ENCODE data around the gene PPIL4. TPM values are rescaled to one million over a fixed set of nuclear protein-coding genes. Genes with fewer than 3 reads are reported as not detected.
"Not testable (repeated sequence)": the region's sequence is repeated elsewhere in the genome, so short reads cannot be mapped to it uniquely, and the experiment has no call there.

The PPIL4 gene
- total RNA-seq, 1 experiment from 2014 or later: 28.7 TPM

DNA sequence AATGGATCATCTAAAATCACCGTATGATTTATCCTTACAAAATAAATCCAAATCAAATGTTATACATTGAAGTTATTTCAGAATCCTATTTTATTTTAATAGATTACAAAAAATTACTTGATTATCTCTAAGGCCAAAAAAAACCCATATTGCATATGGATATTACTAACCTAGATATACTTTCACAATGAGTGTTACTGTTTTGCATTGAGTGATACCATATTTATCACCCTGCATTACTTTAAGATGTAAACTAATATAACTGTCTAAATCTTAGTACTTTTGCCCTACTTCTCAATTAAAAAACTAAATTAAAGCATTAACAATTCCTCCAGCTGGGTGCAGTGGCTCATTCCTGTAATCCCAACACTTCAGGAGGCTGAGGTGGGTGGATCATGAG is 11.1 kb downstream of the PPIL4 start:
- DNase-seq (ENCODE audit: extremely low read depth, low read depth): no peak

DNA sequence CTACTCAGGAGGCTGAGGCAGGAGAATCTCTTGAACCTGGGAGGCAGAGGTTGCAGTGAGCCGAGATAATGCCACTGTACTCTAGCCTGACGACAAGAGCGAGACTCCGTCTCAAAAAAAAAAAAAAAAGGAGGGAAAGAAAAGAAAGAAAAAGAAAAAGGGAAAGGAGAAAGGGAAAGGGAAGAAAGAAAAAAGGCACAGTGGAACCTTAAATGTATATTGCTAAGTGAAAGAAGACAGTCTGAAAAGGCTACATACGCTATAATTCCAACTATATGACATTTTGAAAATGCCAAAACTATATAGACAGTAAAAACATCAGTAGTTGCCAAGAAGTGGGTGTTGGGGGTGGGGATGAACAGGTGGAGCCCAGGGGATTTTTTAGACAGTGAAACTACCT is 16.2 kb downstream of the PPIL4 start:
- DNase-seq (ENCODE audit: extremely low read depth, low read depth): no peak

DNA sequence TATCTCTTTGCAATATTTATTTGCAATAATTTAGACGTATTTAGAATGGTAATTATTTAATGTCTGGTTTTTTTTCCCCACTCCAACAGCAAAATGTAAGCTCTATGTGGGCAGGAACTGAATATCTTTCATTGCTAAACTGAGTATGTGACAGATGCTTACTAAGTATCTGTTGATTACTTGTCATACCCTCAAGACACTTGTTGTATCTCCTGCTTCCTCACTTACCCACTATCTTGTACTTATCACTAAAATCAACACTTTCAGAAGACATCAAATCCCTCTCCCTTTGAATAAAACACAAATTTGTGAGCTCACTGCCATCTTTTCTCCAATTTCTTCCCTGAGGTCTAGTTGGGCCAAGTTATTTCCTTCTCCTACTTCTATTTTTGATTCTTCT is 30.3 kb downstream of the PPIL4 start:
- no peak for DNase-seq (ENCODE audit: extremely low read depth, low read depth)

DNA sequence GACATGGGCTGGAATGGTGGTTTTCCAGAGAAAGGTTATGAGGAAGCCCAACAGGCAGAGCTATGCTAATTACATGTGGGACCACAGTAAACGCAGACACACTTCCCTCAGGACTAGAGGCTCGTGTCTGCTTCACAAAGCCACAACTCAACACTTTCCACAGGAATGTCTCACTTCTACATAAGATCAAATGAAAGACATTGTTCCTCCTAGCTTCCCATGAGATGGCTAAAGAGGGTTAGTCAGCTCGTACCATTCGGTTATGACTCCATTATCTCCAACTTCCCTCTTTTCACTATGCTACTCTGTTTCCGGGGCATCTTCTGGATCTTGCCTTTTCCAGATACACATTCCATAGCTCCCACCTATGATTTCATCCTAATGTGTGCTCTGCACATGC is 31.9 kb downstream of the PPIL4 start:
- no peak for DNase-seq (ENCODE audit: extremely low read depth, low read depth)

DNA sequence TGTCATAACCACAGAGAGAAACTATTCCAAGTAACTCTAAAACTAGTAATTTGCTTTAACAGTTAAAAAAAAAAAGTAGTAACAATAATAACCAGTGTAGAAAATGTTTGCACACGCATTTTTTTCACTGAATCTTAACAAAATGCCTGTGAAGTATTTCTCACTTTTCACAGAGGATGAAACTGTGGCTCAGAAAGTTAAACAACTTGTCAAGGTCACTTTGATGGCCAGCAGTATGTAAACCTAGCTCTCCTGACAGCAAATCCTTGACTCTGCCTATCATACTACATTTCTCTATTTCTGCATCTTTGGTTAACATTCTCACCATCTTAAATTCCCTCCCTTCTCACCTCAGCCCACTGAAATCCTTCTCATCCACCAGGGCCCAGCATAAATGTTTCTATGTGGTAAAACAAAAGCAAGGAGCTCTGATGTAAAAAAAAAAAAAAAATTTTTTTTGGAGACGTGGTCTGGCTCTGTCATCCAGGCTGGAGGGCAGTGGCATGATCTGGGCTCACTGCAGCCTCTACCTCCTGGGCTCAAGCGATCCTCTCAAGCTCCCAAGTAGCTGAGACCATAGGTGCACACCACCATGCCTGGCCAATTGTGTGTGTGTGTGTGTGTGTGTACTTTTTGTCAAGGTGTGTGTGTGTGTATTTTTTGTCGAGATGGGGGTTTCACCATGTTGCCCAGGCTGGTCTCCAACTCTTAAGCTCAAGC is 34.9 kb downstream of the PPIL4 start:
- DNase-seq (ENCODE audit: extremely low read depth, low read depth): no peak

DNA sequence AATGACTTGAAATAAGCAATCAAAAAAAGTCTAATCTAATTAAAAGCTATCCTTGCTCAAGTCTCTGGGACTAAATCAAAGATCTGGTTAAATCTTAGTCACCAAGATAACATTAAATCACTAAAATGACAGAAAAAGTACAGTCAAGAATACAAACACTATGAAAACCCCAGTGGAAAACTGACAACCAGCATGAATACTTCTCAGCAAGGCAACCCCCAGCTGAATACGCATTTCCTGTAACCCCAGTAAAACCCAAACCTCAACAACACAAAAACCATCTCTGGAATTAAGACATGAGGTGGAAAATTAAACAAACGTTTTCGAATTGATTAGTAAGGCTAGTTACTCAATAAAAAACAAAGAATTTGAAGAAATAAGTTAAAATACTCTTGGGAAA is 37.4 kb downstream of the PPIL4 start:
- no peak for DNase-seq (ENCODE audit: extremely low read depth, low read depth)

DNA sequence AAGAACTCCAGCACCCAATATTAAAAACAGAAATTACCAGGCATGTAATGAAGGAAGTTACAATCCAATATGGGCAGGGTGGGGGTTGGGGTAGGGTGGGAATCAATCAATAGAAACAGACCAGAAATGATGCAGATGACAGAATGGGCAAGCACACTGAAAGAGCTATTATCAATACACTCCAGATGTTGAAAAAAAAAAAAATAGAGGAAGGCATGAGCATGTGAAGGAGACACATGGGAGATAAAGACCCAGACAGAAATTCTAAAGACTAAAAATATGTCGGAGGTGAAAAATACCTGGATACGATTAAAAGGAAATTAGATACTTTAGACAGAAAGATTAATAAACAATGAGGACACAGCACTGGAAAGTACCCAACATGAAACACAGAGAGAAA is 42.0 kb downstream of the PPIL4 start:
- DNase-seq (ENCODE audit: extremely low read depth, low read depth): no peak

DNA sequence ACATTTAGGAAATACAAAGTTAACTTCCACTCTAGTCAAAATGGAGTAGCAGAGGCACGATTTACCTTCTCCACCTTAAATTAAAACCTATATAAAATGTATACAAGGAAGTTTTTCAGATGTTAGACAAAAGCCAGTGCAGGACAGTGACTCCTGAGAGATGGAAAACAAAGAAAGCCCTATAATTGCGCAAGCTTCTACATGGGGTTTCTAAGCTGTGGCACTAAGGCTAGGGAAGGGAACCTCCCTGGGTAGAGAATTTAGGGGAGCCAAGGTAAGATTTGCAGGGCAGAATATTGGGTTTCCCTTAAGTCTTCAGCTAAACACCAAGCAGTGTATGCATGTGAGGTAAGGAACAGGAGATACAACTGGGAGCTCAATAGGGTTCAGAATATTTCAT is 42.6 kb downstream of the PPIL4 start:
- no peak for DNase-seq (ENCODE audit: extremely low read depth, low read depth)

DNA sequence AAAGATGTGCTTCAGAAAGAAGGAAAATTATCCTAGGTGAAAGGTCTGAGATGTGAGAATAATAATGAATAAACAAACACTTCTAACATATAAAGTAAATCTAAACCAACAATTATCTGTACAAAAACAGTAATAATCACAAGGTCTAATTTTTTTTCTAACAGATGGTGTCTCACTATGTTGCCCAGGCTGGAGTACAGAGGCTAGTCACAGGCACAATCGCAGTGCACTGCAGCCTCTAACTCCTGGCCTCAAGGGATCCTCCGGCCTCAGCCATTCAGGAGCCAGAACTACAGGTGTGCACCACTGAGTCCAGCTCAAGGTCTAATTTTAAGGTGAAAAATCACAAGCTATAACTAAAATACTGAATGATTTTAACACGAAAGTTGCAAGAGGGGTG is 44.1 kb downstream of the PPIL4 start:
- DNase-seq (ENCODE audit: extremely low read depth, low read depth): no peak

DNA sequence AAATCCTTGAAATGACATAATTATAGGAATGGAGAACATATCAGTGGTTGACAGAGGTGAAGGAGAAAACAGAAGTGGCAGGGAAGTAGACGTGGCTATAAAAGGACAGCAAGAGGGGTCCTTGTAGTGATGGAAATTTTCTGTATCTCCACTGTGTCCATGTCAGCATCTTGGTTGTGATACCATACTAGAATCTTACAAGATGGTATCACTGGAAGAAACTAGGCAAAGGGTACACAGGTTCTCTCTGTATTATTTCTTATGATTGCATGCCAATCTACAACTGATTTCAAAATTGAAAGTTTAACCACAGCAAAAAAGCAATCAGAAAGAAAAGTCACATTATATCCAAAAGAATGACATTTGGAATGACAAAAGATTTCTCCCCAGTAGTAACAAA is 44.6 kb downstream of the PPIL4 start:
- DNase-seq (ENCODE audit: extremely low read depth, low read depth): no peak

DNA sequence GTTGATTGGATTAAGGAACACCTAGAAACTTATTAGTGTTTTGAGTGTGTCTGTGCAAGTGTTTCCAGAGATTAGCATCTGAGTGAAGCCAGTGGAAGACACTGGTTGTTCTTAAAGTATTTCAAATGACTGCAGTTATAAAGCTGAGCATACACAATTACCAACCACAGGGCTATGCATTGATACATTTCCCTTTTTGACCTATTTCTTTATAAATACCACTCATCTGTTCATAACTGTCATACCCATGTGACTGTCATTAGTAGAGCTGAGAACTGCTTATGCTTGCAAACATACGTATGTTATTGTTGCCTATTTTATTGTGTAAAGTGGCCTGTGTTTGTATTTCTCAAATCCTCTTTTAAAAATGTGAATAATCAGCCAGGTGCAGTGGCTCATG is 45.7 kb downstream of the PPIL4 start:
- DNase-seq (ENCODE audit: extremely low read depth, low read depth): no peak

DNA sequence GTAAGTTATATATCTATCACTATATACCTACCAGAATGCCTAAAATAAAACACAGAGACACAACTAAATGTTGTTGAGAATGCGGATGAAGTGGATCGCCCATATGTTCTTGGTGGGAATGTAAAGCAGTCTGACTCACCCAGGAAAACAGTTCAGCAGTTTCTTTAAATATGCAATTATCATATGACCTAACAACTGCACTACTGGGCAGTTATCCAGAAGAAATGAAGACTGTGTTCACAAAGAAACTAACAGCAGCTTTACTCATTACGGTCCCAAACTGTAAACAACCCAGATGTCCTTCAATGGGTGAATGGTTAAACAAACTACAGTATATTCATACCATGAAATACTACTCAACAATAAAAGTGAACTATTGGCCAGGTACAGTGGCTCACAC is 46.8 kb downstream of the PPIL4 start:
- no peak for DNase-seq (ENCODE audit: extremely low read depth, low read depth)

DNA sequence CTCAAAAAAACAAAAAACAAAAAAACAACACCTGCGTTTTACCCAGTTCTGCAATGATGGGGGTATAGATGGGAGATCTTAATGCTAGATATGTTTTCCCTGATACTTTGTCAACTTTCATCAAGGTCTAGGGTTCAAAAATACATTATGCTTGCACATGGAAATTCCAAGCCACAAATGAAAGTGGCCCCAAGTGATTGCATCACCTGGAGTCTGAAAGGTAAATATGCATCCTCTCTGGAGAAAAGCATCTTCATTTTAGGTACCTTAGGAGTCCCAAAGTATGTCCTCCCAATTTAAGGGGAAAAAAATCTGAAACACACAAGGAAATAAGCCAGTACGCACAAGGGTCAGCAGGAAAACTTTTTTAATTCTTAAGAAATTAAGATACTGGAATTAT is 48.5 kb downstream of the PPIL4 start:
- no peak for DNase-seq (ENCODE audit: extremely low read depth, low read depth)

DNA sequence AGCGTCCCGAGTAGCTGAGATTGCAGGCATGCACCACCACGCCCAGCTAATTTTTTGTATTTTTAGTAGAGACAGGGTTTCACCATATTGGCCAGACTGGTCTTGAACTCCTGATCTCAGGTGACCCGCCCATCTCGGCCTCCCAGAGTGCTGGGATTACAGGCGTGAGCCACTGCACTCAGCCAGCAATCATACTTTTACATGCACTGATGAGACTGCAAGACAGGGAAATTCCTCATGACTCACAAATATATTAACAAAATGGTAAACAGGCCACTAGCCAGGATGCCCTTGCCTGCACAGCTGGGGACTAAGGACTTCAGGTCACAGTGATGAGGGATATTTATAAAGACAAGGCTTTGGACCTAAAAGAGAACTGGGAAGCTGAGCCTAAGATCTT is 49.2 kb downstream of the PPIL4 start:
- not testable (repeated sequence) for DNase-seq (ENCODE audit: extremely low read depth, low read depth)

DNA sequence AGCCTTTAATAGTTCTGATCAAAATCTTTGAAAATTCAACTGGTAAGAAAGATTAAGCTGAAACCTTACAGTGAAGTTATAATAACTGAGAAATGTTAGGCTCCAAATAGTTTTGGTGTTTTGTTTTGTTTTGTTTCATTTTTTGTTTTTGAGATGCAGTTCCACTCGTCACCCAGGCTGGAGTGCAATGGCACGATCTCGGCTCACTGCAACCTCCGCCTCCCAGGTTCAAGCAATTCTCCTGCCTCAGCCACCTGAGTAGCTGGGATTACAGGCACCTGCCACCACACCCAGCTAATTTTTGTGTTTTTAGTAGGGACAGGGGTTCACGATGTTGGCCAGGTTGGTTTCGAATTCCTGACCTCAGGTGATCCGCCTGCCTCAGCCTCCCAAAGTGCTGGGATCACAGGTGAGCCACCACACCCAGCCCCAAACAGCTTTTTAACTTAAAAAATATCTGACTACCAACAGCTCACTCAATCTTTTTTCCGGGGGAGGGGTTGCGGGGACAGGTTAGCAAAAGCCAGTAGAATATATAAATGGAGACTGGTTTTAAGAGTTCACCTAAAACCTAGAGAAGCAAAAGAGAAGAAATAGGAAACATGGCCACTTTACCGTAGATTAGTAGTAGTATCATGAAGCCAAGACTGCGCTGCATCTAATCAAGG is 50.4 kb downstream of the PPIL4 start:
- DNase-seq (ENCODE audit: extremely low read depth, low read depth): not testable (repeated sequence)

DNA sequence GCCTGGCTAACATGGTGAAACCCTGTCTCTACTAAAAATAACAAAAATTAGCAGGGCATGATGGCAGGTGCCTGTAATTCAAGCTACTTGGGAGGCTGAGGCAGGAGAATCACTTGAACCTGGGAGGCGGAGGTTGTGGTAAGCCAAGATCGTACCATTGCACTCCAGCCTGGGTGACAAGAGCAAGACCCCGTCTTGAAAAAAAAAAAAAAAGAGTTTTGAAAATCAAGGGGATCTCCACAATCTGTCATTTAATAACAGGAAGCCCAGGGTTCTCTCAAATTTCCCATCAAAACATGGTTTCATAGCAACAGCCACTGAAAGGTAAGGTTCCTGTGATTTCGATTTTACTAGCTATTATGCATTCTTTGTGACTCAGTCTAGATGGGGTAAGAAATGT is 51.0 kb downstream of the PPIL4 start:
- DNase-seq (ENCODE audit: extremely low read depth, low read depth): not testable (repeated sequence)

DNA sequence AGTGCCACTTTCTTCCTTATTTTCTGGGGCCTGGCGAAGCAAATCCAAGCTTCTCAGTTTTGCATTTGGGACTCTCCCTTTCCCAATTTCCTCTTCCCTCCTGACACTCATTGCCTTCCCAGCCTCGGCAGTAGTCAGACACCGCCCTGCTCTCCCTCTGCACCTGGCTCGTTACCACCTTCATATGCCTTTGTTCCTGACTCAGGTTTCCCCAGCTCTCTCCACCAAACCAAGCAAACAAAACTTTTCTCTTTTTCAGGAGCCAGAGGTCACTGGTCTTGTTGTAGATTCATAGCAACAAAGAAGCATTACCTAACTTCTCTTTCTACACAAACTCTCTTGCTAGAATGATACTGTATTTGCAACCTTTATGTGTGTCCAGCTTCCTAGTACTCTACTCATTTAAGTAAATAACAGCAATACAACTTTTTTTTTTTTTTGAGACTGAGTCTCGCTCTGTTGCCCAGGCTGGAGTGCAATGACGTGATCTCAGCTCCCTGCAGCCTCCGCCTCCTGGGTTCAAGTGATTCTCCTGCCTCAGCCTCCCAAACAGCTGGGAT is 52.0 kb downstream of the PPIL4 start:
- no peak for DNase-seq (ENCODE audit: extremely low read depth, low read depth)

DNA sequence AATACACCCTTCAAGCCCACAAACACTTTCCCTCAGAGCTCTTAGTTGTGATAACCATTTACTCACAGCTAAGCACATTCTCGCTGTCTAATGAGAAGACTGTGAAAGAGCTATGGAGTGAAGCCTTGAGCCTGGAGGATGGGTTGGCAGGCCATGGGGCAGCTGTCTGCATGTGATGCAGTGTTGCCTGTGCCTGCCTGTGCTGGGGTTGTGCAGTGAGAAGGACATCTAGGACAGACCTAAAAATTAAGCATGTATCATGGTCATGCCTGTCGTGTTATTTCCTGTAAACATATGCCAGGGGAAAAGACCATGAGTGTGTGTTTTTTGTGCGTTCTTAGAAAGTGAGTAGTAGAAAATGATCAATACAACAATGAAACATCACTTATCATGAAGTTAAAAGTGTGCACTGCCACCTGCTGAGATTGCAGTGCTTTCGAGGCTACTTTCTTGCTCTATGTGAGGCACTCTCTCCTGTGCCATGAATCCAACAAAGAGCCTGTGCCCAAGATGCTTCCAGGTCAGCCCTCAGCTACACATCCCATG is 53.0 kb downstream of the PPIL4 start:
- no peak for DNase-seq (ENCODE audit: extremely low read depth, low read depth)

DNA sequence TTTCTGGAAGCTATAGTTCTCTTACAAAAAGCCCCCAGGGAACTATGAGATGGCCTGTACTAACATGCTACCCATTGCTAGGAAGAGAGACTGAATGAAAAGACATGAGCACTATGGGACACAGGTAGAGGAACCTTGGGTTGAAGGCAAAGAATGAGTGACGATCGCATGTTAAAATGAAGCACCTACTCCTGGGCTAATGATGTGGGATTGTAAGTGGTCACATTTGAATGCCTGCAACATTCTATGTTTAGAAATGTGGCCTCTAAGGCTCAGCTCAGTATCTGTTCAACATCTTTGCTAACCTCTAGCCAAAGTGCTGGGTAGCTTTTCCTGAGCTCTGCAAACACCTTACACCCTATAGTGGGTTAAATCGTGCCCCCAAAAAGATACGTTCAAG is 55.9 kb downstream of the PPIL4 start:
- DNase-seq (ENCODE audit: extremely low read depth, low read depth): no peak

DNA sequence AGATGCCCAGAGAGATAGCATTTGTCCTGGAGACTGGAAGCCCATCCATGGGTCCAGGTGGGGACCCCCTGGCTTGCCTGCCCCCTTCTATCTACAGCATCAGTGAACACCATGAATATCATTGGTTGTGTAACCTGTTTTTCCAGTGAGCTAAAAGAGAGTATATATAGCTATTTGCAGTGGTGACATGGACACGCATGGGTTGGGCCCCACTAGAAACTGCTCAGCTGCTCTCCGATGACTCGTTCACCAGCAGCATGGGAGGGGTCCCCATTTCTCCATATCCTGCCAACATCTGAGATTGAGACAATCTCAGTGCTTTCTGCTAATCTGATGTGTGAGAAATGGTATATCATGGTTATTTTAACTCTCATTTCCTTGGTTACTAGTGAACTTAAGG is 57.0 kb downstream of the PPIL4 start:
- DNase-seq (ENCODE audit: extremely low read depth, low read depth): no peak

DNA sequence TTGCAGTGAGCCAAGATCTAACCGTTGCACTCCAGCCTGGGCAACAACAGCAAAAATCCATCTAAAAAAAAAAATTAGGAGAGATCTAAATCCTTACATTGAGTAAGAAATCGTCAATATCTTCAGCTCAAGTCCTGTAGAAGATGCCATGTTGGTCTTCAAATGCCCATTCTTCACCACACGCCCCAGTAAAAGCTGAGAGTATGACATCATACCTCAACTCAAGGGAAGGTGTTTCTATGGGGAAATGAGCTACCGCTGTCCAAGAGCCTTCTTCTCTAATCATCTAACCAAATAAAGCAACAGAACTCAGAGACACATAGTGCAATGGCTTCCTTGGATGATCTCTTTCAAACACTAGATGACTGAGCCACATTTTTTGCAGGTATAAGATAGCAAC is 58.5 kb downstream of the PPIL4 start:
- no peak for DNase-seq (ENCODE audit: extremely low read depth, low read depth)

Measured in NCI-H460 (cell line).